AG09319 (cell line): ENCODE data around the gene MSGN1.

Source experiments
- DNase-seq: peaks from one replicate; pipeline ENCODE4 v3.0.0-alpha.2; 2010; ENCODE audit warnings: low read depth; ENCODE audit errors: extremely low read depth
- TF ChIP-seq, protein P1 (sequence below): IDR thresholded peaks from 2 replicates; pipeline ENCODE4 v1.5.1; 2011; ENCODE audit warnings: low read depth, mild to moderate bottlenecking, inconsistent platforms, low read length, moderate library complexity

MSGN1 gene

DNA sequence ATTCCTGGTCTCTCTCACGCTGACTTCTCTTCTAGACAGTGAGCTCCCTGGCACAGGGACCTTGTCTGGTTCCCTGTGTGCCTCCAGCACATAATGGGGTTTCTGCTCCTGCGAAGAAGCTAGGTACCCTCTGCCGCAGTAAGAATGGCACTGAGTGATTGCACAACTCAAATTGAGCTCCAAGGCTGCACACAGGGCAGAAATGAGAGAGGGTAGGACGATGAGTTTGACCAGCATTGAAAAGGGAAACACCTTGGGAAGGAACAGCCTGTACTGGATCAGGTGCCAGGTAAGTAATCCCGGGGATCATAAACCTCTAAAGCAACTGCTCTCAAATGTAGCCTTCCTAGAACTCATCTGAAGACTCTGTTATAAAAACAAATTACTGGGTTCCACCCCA, 21.0 kb upstream of the MSGN1 start:
- DNase-seq: no peak
- TF ChIP-seq, protein P1, sequence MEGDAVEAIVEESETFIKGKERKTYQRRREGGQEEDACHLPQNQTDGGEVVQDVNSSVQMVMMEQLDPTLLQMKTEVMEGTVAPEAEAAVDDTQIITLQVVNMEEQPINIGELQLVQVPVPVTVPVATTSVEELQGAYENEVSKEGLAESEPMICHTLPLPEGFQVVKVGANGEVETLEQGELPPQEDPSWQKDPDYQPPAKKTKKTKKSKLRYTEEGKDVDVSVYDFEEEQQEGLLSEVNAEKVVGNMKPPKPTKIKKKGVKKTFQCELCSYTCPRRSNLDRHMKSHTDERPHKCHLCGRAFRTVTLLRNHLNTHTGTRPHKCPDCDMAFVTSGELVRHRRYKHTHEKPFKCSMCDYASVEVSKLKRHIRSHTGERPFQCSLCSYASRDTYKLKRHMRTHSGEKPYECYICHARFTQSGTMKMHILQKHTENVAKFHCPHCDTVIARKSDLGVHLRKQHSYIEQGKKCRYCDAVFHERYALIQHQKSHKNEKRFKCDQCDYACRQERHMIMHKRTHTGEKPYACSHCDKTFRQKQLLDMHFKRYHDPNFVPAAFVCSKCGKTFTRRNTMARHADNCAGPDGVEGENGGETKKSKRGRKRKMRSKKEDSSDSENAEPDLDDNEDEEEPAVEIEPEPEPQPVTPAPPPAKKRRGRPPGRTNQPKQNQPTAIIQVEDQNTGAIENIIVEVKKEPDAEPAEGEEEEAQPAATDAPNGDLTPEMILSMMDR: no peak

DNA sequence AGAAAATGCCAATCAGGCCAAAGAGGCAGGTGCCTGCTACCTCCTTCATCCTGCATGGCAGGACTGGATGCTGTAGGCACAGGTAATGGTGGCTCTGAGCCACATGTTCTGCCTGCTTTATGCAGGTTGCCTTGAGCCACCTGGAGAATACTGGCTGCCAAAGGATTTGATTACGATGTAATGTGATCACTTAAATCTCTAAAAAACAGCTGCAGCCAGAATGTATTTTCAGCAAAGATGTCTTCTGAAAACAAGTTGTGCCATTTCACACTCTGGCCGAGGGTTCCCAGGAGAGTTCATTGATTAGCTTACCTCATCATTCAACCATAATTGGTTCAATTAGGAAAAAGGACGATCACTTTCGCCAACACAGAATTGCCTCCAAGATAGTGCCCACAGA, 17.9 kb upstream of the MSGN1 start:
- DNase-seq: no peak
- TF ChIP-seq, protein P1: no peak

DNA sequence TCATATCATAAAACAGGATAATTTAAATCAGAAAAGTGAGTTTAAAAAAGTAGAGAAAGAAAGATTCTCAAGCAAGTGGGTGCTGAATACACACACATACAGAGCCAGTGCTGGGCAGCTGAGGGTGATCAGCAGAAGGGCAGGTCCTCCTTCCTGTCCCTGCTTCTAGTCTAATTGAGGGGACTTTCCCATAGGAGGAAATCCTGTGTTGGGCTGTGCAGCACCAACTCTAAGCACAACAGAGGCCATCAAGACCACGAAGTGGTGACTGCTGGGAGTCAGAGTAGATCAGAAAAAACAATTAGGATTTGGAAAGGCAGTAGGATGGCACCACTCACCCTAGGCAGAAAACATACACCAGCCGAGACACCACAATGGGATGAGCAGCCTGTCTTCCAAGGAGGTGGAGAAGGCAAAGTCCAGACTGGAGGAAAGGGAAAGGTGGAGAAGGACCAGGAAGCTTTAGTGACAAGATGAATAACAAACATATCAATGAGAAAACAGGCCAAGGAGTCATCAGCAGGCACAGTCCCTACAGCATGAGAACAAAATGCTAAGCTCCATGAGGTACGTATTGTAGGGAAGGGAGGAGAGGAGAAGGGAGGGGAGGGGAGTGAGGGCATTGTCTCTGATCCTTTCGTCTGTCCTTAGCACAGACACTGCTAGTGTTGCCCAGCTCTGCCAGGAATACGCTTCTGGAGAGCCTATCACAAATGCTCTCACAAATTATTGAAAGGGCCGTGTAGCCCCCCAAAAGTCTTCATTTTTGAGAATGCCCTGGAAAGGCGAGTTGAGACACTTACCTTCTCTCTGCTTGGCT, 16.7 kb upstream of the MSGN1 start:
- TF ChIP-seq, protein P1: no peak
- DNase-seq: no peak

DNA sequence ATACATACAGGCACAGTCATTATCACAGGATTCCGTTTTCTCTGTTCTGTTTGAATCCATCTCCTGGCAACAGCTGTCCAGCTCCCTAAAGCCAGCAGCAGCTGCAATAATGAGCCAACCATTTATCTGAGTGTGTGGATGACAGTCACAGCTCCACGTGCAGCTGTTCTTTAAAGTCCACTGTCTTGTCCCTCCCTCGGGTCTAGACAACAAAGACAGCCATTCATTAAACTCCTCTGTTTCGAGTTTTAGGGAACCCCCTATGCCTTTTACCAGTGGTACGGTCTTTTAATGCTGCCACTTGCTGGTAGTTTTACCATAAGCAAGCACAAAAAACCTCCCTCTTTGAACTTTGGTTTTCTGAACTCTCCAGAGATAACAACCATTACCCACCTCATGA, 16.0 kb upstream of the MSGN1 start:
- TF ChIP-seq, protein P1: no peak
- DNase-seq: no peak

DNA sequence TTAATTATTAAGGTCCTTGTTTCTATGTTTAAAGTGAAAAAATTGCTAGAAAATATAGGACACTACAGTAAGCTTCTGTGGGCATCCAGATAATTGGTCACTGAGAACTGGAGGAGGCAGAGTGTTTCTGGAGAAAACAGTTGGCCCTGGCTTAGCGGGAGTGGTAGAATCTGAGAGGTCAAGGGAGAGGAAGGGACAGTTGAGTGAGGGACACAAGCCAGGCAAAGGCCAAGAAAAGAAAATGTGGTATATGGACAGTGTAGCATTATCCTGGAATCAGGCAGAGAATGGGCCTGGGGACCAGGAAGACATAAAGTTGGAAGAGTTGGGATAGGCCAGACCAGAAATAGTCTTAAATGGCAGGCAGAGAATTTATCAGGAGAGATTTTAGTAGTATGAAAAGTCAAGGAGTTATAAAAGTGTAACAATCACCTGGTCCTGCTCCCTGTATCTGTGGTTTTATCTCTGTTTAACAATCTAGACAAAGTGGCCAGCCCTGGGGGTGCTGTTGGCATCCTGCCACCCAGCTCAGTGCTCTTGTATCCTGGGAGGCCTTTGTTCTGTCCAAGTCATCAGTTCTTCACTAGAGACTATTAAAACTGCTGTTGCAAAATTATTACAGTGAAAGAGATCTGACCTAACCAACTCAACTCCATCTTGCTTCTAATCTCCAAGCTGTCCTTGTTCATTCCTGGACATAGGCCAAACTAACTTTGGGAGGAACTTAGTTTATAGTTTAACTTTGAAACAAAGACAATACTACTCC, 15.4 kb upstream of the MSGN1 start:
- DNase-seq: no peak
- TF ChIP-seq, protein P1: no peak

DNA sequence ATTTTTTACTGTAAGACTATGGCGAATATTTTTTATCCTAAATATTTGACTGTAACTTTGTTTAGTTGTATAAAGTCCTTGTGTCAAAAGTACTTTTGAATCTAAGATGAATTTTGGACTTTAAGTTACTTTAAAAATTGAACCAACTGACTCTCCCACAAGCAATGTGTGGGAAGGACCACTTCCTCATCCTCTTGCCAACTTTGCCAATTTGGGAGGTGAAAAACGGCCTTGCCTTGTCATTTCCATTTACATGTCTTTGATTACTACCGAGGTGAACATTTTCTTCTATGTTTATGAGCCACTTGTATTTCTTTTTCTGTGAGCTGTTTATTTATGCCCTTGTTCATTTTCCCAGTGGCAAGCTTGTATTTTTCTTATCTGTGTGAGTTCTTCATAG, 12.8 kb upstream of the MSGN1 start:
- TF ChIP-seq, protein P1: no peak
- no peak for DNase-seq

DNA sequence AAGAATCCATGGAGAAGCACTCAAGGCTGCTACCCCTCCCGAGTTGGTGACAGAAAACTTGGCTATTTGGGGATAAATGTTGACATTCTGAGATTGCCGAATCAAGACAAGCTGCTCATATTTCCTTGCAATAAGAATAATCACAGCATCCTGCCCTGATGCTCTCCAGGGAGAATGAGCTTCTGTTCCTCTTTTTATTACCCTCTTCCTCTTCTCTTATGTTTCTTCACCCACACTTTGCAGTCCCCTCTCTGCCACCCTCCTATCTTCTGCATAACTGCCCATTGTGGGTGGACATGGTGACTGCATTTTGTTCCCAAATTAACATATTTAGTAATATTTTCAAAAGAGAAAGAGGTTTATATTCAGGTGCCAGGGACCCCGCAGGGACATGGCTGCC, 11.9 kb upstream of the MSGN1 start:
- no peak for DNase-seq
- TF ChIP-seq, protein P1: no peak
